SK-N-MC (cell line): ENCODE results near the gene MACROD2.

Experiments used
- EZH2 ChIP-seq: fragments of 200-600 bp; sonication (generic); IDR thresholded peaks from one replicate; pipeline ENCODE4 v1.6.1; 2017; ENCODE audit warnings: antibody characterized with exemption
- POLR2AphosphoS5 ChIP-seq: IDR thresholded peaks from 2 replicates; pipeline ENCODE4 v1.6.1; 2012; ENCODE audit warnings: mild to moderate bottlenecking, low read depth, low read length, borderline replicate concordance

- no peak for TF ChIP-seq POLR2AphosphoS5
- TF ChIP-seq EZH2 = no peak
These were observed 991.3 kb downstream of the MACROD2 start for GRCh38 chr20:14986656-14987055.
